NT2/D1 (cell line): ENCODE results near the gene FEM1A.

Experiments used
- SUZ12 ChIP-seq: IDR thresholded peaks from 2 replicates; pipeline ENCODE4 v1.6.1; 2011; ENCODE audit not compliant: insufficient read length, insufficient read depth; ENCODE audit errors: extremely low read depth
- YY1 ChIP-seq: IDR thresholded peaks from 2 replicates; pipeline ENCODE4 v1.6.1; 2011; ENCODE audit not compliant: insufficient read length, insufficient read depth
- ZNF274 ChIP-seq: IDR thresholded peaks from 2 replicates; pipeline ENCODE4 v1.6.1; 2011; ENCODE audit warnings: mild to moderate bottlenecking, low read depth, low read length

GRCh38 chr19:4811328-4812131 lies 20.0 kb downstream of the FEM1A start:
- TF ChIP-seq ZNF274 (no peak), YY1 (no peak), SUZ12 (no peak)
